Mucosa of descending colon (tissue), 3 donors: Measurements from ENCODE around the gene ZNF565. TPM values are rescaled to one million over a fixed set of nuclear protein-coding genes. Genes with fewer than 3 reads are reported as not detected.
"Not testable (repeated sequence)": the region's sequence is repeated elsewhere in the genome, so short reads cannot be mapped to it uniquely, and the experiment has no call there.

ENCODE experiments used
- ATAC-seq: fragments of 200-7000 bp; cut with Tn5 transposase; one replicate; pipeline ENCODE4 v1.9.1; 2020; ENCODE audit warnings: mild to moderate bottlenecking, moderate library complexity
- DNase-seq, 3 donors: peaks; one replicate each; pipeline ENCODE4 v3.0.0-alpha.2; 2020
- H3K36me3 ChIP-seq: fragments of 200-600 bp; one replicate; pipeline ENCODE4 v1.8.0; 2021; ENCODE audit warnings: low read depth, mild to moderate bottlenecking
- H3K4me1 ChIP-seq: fragments of 200-600 bp; one replicate; pipeline ENCODE4 v1.8.0; 2021; ENCODE audit warnings: low read depth, mild to moderate bottlenecking
- H3K4me3 ChIP-seq: fragments of 200-600 bp; one replicate; pipeline ENCODE4 v1.8.0; 2021; ENCODE audit warnings: mild to moderate bottlenecking
- H3K9me3 ChIP-seq: fragments of 200-600 bp; one replicate; pipeline ENCODE4 v1.8.0; 2021; ENCODE audit warnings: mild to moderate bottlenecking
- CTCF ChIP-seq: fragments of 200-600 bp; IDR thresholded peaks from one replicate; pipeline ENCODE4 v1.8.0; 2022; ENCODE audit warnings: antibody characterized with exemption, mild to moderate bottlenecking
- intact Hi-C, 2 donors: fragments of 100-400 bp; cut with DNase I in 1 of 2; cut with micrococcal nuclease in 1 of 2; formaldehyde crosslinking; loops; one replicate each; pipeline versions ENCODE4 v1.11.0 to v1.11.1; 2022; cut with DNase I, micrococcal nuclease
- total RNA-seq, 3 donors: library from RNA; stranded (reverse); fragmentation: NEBNext Ultra II Directional in 2 of 3; extraction: Animal tissue kit (Norgen Biotek cat#: 25700) in 2 of 3; gene quantifications; one replicate each; pipeline versions ENCODE4 v1.2.1 to v1.2.4, GENCODE V29; 2021 to 2023
- donor health status: DM: no; HTN: no; CAD: no; lungs with moderate emphysema.
- donor health status: DM: no; HTN: no; CAD: no.
- donor health status: DM: no; HTN: yes; CAD: no.

The ZNF565 gene
- total RNA-seq, 3 donors from 2014 or later: 2.9 to 7.8 (median 3.1) TPM

GRCh38 chr19:36245210-36246005, 30.9 kb upstream of the ZNF565 start:
- H3K9me3 ChIP-seq: peaks cover 61% of the 10 kb centered on the region
- intact Hi-C loops: no loop called here
- DNase-seq: no peak
- no peaks in the 10 kb centered on the region for H3K36me3 ChIP-seq
- ATAC-seq: no peak
- H3K4me1 ChIP-seq: no peaks in the 10 kb centered on the region
- no peak overlapping the region for H3K4me3 ChIP-seq
- no peak for TF ChIP-seq CTCF

GRCh38 chr19:36244066-36244465, 29.6 kb upstream of the ZNF565 start:
- Histone ChIP-seq H3K4me1 (no peaks in the 10 kb centered on the region), H3K9me3 (peaks cover 63% of the 10 kb centered on the region), H3K4me3 (no peak overlapping the region), H3K36me3 (no peaks in the 10 kb centered on the region)
- ATAC-seq (no peak), DNase-seq (no peak)
- TF ChIP-seq CTCF: no peak
- intact Hi-C loops: no loop called here

- DNase-seq (no peak), ATAC-seq (no peak)
- intact Hi-C loops: no loop called here
- no peak overlapping the region for H3K4me3 ChIP-seq
- TF ChIP-seq CTCF: no peak
- no peaks in the 10 kb centered on the region for H3K4me1 ChIP-seq
- H3K9me3 ChIP-seq: peaks cover 84% of the 10 kb centered on the region
- peaks cover 50% of the 10 kb centered on the region for H3K36me3 ChIP-seq
Observed at GRCh38 chr19:36236946-36237310, 22.5 kb upstream of the ZNF565 start.

- intact Hi-C loops: no loop called here
- ATAC-seq (no peak), DNase-seq (no peak)
- Histone ChIP-seq H3K9me3 (peaks cover 89% of the 10 kb centered on the region), H3K4me3 (no peak overlapping the region), H3K4me1 (no peaks in the 10 kb centered on the region), H3K36me3 (peaks cover 53% of the 10 kb centered on the region)
- no peak for TF ChIP-seq CTCF
Observed at GRCh38 chr19:36236304-36236945, 22.0 kb upstream of the ZNF565 start.

- intact Hi-C loops, H3K4me3 ChIP-seq, DNase-seq, ATAC-seq, H3K4me1 ChIP-seq: not testable (repeated sequence)
- Histone ChIP-seq H3K9me3 (peaks cover 94% of the 10 kb centered on the region), H3K36me3 (peaks cover 60% of the 10 kb centered on the region)
Observed at GRCh38 chr19:36233626-36234025, 19.2 kb upstream of the ZNF565 start.

- DNase-seq (no peak), ATAC-seq (no peak)
- Histone ChIP-seq H3K9me3 (peaks cover 32% of the 10 kb centered on the region), H3K36me3 (peaks cover 16% of the 10 kb centered on the region), H3K4me3 (no peak overlapping the region), H3K4me1 (no peaks in the 10 kb centered on the region)
- TF ChIP-seq CTCF: no peak
- intact Hi-C loops: no loop called here
Observed at GRCh38 chr19:36225219-36225892, 10.9 kb upstream of the ZNF565 start.
